ENCODE measurements around the gene SYTL3.

The SYTL3 gene

DNA sequence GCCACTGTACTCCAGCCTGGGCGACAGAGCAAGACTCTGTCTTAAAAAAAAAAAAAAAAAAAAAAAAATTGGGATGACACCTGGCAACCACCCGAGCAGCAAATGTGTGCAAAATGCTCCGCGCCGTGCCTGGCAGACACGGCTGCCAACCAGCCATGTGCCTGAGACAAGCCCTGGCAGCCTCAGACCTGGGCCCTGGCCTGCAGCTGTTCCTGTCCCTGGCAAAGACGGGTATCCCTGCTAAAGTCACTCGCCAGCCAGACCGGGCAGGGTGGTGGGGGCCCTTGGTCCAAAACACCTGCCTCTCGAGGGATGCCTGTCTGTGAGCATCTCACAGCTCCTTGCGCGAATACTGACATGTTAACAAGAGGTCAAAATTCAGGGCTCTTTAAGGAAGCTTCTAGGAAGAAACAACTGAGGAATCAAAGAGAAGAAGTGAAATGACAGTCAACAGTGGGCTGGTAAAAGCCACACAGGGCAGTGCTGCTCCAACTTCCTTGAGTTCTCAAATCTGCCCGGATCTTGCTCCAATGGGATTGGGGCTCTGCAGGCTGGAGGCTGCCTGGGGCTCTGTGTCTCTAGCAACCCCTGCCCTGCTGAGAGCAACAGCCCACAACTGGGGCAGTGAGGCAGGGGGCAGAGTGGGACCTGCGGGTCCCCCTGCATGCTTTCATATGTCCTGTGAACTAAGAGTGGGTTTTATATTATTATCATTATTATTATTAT is 53.4 kb downstream of the SYTL3 start:
- DNase-seq = no peak

DNA sequence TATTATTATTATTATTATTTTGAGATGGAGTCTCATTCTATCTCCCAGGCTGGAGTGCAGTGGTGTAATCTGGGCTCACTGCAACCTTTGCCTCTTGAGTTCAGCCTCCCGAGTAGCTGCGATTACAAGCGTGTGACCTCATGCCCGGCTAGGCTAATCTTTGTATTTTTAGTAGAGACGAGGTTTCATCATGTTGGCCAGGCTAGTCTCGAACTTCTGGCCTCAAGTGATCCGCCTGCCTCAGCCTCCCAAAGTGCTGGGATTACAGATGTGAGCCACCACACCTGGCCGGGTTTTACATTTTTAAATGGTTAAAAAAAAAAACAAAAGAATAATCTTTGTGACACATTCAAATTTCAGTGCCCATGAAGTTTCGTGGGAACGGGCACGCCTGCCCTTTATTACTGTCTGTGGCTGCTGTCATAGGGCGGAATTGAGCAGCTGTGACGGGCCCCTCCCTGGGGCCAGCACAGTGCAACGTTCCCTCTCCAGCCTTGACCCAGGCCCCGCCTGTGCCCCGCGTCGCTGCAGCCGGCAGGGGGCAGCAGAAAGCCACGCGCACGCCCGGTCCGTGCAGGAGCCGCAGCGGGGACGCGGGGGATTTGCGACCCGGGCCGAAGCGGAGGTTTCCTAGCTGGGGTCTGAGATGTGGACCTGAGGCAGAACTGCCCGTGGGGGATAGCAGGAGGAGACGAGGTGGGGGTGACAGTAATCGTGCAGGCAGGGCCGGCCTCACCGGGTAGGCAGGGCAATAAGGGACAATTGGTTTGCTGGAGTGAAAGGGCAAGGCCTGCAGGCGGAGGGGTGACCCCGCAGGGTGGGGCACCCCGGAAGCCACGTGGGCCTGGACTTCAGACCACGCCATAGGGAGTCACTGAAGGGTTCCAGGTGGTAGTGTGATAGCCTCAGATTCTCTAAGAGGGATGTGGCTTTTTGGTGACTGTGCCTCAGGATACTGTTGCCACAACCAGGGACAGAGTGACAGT is 54.3 kb downstream of the SYTL3 start:
- no peak for DNase-seq

DNA sequence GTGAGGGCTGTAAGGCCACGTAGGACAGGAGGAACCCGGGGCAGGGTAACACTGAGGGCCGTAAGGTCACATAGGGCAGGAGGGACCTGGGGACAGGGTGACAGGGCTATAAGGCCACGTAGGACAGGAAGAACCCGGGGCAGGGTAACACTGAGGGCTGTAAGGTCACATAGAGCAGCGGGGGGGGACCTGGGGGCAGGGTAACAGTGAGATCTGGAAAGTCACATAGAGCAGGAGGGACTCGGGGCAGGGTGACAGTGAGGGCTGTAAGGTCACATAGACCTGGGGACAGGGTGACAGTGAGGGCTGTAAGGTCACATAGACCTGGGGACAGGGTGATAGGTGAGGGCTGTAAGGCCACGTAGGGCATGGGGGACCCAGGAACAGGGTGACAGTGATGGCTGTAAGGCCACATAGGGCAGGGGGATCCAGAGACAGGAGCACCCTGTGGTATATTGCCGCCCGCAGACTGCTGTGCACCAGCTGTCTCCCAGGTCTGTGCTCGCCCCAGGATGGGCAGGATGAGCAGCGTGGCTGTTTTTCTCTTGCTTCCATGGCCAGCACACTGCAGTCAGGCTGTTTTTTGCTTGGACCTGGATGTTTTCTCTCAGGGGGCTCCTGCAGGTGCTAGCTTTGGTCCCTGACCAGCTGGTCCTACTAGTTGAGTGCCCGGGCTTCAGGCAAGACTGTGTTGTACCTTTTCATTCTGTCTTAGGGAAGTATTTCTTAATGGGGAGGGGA is 55.7 kb downstream of the SYTL3 start:
- no peak for DNase-seq

DNA sequence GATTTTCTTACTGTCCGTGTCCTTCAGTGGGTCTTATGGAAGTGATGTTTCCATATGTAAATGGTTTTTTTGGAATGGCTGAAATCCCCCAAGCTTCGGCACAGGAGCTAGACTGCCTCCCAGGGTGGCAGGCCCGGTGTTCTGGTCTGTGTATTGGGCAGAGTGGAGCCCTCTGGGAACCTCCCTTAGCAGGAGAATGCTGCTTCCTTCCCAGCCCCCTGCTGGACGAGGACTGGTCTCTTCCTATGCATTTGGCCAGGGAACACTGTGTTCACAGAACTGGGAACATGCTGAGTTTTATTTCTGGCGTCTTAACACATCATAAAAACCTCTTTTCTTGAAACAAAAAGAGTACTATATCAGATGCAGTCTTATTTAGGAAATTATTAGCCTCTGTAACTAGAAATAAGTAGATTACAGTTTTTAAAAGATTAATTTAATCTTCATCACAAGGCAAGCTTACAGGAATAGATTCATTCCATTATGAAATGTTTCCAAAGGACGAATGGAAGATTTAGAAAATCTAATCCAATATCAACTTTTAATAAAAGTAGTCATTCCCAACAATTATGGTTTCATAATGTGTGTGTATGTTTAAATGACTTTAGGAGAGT is 56.6 kb downstream of the SYTL3 start:
- DNase-seq = no peak

DNA sequence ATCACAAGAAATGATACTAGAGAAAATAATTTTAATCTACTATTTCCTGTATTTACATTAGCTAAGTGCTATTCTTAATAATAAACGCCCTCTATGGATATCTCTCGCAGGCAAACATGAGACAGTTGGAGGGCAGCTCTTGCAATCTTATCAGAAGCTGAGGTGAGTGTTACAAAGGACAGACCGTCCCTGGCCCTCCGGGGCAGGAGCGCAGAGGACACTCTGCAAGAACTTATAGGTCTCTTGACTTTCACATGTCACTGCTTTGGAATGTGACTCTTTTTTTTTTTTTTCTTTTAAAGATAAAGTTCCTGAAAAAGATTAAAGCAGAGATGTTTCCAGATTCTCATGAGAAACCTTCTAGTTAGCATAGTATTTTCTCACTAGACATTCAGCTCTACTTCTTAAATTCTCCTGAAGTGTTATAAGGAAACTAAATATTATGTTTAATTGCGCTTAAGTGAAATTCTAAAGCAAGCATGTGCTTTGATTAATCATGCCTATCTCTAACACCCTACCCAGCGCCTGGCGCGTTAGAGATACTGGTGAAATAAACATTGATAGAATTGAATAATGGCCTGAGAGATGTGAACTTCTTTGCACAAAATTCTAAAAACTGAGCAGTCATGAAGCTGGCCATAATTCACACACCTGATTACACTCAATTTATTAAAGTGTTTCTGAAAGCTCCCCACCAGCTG is 57.4 kb downstream of the SYTL3 start:
- no peak for DNase-seq

DNA sequence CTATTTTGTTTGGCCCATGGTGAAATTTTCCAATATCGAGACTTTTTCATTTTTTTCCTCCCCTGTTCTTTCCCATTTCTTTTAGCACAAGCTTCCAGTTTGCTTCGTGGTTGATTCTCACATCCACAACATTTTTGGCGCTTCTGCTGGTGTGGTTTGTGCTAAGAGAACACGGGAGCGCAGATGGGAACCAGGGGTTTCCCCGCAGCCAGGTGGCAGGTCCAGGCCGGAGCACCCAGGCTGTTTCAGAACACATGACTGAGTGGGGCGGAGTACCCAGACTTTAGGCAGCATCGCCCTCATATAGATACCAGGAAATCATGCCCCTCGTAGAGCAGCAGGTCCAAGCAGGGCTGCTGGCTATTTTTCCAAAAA is 58.0 kb downstream of the SYTL3 start:
- DNase-seq = no peak

DNA sequence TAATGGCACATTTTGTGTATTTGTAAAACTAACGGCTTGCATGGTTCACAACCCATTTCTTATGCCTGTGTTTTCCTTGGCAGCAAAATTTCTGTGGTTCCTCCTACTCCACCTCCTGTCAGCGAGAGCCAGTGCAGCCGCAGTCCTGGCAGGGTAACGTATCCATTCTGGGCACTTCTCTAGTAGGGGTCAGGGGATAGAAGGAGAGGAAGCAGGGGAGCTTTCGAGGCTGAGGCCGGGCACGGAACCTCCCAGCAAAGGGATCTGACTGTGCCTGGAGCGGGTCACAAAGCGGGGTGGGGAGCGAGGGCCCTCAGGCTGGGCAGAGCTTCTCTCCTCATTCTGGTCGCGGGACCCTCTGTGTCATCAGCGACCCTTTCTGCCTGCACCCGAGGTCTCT is 58.4 kb downstream of the SYTL3 start:
- DNase-seq = no peak

DNA sequence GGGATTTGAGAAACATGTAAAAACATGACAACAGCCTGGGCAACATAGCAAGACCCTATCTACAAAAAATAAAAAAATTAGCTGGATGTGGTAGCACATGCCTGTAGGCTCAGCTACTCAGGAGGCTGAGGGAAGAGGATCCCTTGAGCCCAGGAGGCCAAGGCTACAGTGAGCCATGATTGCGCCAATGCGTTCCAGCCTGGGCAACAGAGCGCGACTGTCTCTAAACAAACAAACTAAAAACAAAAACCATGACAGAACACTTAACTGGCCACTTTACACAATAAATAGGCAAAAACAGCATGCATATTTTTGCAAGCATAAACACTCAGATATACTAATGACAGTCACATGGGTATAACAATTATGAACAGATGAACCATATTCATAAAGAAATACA is 60.0 kb downstream of the SYTL3 start:
- DNase-seq = no peak

DNA sequence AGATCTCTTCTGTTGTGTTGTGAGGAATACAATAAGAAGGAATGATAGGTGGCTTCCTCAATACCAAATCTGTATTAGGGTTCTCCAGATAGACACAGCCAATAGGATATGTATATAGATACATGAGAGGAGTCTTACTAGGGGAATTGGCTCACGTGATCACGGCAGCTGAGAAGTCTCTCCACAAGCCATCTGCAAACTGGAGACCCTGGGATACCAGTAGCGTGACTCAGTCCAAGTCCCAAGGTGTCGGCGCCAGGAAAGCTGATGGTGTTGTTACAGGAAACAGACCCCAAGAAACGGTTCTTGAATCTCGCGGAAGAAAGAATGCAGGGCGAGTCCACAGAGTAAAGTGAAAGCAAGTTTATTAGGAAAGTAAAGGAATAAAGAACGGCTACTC is 61.4 kb downstream of the SYTL3 start:
- DNase-seq = no peak

DNA sequence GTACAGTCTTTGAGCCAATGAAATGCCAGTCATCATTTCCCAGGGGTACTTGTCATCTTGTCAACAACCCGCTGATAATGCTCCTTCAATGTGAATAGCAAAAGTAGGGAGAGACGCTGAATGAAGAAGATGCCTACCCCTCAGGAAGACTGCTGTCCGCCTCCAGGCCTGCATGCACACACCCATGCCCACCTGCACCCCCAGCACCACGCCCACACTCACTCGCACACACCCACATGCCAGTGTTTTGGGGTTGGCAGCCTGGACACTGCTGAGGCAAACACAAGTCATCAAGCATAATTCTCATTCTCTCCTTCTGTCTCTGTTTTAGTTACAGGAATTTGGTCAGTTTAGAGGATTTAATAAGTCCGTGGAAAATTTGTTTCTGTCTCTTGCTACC is 63.6 kb downstream of the SYTL3 start:
- no peak for DNase-seq

DNA sequence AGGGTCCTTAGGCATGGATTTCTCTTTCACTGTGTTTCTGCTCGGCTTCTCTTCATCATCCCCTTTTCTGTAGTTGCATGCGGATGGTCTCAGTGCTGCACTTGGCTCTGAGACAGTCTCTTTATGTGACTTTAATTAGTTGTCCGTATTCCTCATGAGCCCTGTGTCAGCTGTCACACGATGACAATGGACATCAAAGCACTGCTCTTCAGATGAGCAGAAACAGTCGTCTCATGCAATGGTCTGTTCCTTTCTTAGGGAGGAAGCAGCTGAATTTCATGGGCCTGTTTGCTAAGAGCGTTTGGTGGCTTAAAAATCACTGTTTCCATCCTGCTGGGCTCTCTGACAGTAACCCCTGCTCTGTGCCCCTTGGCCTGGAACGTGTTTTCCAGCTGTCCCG is 64.9 kb downstream of the SYTL3 start:
- no peak for DNase-seq

DNA sequence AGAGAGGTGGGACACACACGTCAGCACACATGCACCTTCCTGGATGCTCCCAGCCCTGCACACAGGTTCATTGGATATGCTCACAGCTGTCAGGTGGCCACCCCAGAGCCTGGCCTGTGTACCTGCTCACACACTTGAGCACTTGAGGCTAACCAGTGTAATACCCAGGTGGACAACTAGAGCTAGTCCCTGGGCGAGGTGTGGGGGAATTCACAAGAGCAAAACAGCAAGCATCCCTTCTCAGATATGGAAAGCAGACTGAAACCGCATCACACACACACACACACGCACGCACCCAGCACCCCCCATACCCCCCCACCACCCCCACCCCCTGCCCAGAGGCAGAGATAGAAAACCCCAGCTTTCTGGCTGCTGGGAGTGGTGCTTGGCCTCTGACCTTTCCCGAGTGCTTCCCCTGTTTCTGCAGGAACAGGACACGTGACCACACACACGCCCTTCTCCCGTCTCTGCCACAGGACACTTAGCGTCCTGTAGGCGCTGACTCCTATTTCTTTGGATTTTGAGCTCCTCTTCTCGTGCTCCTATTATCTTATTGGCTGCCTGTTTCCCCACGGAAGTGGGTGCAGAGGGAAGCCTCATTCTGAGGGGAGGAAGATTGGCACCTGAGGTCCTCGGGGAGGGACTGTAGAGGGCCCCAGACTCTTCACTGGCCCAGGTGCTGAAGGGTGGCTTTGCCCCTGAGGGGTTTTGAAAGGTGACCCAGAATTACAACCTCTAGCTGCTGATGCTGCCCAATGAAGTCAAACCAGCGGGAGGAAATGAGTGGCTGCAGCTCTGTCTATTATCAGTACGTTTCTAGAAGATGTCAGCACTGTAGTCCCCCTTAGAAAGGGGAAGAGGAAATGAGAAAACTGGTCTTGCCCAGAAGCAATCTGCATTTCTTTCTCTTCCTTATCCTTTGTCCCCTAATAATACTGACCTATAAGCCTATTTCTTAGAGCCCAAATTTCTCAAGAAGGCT is 65.8 kb downstream of the SYTL3 start:
- no peak for DNase-seq

DNA sequence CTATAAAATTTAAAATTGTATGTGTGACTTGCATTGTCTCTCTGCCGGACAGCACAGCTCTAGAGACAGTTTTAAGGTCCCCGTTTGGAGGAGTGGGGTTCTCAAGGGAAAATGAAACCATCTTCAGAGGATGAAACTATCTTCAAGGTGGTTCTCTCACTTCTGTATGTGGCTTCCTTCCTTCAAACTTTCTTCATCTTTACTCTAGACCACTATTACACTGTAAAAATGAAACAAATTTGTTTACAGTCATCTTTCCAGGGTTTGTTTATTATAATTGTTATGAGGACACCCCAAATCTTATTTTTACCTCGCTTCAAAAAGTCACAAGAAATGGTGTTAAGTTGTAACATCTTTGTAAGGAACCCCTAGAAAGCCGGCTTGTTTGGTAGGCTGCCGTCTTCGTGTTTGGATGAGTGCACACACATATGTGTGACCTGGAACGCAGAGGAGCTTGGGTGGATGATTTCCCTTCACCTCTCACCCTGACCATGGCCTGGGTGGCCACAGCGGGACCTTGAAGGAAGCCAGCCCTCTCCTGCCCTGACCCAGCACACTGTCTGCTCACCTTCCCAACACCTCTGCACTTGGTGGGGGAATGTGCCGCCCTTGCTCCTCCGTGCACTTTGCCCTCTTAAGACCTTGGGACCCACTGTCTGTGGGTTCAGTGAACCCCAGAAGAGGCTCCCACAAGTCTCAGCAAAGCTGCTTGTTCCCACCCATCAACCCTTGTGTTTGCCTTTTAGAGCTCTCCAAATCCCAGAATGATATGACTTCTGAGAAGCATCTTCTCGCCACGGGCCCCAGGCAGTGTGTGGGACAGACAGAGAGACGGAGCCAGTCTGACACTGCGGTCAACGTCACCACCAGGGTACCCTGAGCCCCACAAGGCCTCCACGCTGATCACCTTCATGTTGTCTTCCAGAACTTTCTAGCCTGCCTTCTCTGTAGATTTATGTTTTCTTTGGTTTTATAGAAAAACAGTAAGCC is 67.8 kb downstream of the SYTL3 start:
- no peak for DNase-seq

DNA sequence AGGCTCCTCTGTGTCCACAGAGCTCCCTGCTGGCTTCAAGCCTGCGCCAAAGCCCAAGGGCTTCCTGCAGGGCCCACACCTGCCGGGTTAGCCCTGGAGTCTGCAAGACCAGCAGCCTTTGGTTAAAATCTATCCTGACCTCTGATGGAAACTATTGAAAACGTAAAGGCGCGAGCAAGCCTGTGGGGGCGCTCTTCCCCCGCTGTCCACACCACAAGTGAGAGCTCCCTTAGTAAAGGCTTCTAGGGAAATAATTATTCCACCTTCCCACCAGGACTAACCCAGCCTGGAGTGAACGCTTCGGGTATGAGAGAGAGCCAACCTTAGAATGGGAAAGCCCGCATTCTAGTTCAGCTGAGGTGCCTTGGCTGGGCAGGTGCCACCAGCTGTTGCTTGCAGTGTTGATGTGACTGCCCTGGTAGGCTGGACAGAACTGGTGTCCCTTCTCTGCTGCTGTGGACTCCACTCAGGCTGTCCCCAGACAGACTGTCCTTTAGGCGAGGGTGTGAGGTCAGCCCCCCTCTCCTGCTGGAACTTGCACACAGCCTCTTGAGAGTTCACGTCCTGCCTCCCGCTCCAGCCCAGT is 68.7 kb downstream of the SYTL3 start:
- no peak for DNase-seq

DNA sequence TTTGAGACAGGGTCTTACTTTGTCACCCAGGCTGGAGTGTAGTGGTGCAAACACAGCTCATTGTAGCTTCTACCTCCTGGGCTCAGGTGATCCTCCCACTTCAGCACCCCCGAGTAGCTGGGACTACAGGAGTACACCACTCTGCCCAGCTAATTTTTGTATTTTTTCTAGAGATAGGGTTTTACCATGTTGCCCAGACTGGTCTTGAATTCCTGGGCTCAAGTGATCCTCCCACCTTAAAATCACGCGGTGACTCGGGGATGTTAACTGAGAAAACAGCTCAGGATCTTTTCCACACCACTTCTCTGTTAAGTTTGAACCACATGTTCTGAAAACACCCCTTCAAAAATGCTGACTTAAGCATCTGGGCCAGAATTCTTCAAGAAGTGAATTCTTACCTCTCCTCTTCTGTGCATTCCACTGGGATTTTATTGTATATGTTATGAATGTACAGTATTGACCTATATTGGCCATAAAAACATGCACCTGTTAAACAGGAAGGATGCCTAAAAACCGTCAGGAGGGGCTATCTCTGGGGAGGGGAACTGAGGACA is 72.4 kb downstream of the SYTL3 start:
- no peak for DNase-seq

DNA sequence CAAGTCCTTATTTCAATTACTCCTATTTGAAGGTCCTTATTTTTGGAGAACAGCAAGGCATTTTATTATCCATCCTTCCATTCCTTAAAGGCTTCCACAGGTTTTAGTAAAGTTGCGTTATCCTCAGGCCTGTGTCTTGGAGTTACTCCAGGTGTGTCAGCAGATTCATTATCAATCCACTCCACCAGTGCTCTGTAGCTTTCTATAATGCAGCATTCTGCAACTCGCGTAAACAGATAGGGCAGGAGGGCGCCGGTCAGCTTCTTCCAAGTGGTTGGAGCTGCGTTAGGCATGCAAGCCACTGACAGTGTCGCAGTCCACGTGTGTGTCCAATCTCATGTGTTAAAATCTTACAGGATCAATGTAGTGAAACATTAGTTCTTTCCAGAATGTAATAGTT is 75.8 kb downstream of the SYTL3 start:
- no peak for DNase-seq

DNA sequence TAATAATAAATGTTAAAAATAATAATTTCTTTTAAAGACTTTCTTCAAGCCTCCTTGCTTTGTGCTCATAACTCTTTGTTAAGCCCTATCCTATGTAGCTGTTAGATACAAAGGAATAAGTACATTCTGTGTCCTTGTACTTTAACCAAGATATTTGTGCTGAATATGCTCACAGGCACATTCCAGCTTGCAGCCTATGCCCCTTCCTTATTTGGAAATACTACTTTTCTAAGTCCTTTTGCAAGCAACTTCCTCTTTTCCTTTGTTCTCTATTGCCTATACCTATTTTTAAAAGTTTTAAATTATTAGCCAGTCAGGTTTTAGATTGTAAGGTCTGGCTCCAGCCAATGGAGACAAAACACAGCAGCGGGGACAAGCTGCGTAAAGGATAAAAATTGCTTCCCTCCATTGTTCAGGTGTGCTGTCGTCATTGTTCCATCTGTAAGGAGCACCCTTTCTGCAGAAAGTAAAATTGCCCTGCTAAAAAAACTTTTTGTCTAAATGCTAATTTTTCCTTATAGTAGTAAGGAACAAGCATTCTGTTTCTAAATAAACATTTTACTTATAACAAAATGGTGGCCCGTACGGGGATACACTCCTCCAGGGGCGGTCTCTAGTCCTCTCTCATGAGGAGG is 80.2 kb downstream of the SYTL3 start:
- DNase-seq = peak; percentile 10

DNA sequence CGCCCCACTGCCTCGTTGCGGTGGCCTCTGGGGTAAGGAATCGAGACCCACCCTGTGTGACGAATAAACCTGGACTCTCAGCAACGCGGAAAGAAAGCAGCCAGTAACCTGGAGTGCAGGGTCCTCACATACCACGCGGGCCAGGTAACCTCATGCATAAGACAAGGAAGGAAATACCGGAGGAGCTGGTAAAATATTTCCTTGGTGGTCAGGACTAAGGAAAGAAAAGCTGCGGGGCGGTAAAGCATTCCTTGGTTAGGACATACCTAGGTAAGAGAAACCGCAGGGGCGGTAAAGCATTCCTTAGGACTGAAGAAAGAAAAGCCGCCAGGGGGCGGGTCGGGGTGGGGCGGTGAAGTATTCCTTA is 80.7 kb downstream of the SYTL3 start:
- DNase-seq = no peak

DNA sequence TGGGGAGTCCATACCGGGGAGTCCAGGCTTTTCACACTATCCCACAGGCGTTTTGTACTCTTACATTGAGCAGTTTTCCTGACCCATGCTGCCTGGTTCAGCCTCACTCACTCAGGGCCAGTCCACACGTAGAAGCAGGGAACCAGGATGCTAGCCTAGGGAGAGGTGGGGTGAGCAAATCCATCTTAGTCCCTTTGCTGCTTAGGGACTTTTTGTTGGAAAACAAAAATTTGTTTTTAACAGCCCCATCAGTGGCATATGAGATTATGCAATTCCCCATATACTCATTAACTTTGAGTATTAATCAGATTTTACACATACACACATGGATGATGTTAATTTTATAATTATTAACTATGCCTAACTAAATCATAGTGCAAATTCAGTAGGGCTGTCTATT is 85.2 kb downstream of the SYTL3 start:
- DNase-seq = no peak
